Measurements from ENCODE around the gene BIVM.

Gene BIVM

DNA sequence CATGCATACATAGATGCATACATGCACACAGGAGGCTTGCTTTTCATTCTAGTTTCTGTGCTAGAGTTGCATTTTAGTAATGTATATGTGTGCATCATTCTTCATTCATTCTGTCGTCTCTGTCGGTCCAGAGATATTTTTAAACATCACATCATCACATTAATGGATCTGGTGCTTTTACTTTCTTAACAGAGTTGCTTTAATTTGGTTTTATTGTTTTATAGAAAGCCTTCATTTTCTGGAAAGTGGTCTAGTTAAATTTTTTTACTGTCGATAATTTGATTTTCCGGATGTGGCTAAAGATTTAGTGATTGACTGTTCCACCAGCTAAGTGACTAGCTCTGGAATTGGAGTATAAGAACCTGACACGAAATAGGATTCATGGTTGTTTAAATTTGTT, 16.9 kb downstream of the BIVM start:
- TF ChIP-seq BACH2 (CRISPR knock-in tag; IDR thresholded peaks at IDR 0.05; ENCODE audit: borderline replicate concordance) = no peak
- TF ChIP-seq ISL1 (CRISPR knock-in tag; IDR thresholded peaks at IDR 0.05) = peak; percentile 90
- peak; percentile 57; the same call in 1 of the 2 replicates for TF ChIP-seq ZFP3 (CRISPR knock-in tag; IDR thresholded peaks at IDR 0.05)
- TF ChIP-seq, protein P1, sequence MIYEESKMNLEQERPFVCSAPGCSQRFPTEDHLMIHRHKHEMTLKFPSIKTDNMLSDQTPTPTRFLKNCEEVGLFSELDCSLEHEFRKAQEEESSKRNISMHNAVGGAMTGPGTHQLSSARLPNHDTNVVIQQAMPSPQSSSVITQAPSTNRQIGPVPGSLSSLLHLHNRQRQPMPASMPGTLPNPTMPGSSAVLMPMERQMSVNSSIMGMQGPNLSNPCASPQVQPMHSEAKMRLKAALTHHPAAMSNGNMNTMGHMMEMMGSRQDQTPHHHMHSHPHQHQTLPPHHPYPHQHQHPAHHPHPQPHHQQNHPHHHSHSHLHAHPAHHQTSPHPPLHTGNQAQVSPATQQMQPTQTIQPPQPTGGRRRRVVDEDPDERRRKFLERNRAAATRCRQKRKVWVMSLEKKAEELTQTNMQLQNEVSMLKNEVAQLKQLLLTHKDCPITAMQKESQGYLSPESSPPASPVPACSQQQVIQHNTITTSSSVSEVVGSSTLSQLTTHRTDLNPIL (CRISPR knock-in tag; IDR thresholded peaks at IDR 0.05; ENCODE audit: low read depth) = peak; percentile 63; the same call in 1 of the 2 replicates
- ATAC-seq = no peak; the same call in 2 of the 3 replicates

DNA sequence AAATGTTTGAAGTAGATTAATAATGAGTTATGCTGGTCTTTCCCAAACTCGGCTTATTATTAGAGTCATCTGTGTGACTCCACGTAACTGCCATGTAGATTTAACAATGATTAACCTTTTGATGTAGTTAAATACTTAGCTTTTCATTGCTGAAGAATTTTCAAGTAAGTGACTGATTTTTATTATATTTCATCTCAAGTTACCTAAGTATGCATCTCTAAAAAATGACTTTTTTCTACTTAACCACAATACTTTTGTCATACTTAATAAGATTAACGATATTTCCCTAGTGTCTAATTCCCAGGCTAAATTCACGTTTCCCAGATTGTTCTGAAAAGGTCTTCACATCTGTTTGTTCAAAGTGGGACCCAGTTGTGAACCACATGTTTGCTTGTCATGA, 17.8 kb downstream of the BIVM start:
- no peak for TF ChIP-seq ESRRG (CRISPR knock-in tag; IDR thresholded peaks at IDR 0.05)
- TF ChIP-seq ZC3H10 (CRISPR knock-in tag; IDR thresholded peaks at IDR 0.05) = peak; percentile 71; the same call in 1 of the 2 replicates
- TF ChIP-seq ISL1 (CRISPR knock-in tag; IDR thresholded peaks at IDR 0.05) = peak; percentile 53; the same call in 1 of the 2 replicates
- ATAC-seq = peak; percentile 69

GRCh38 chr13:102817241-102817640, 18.3 kb downstream of the BIVM start:
- ATAC-seq = no peak
- TF ChIP-seq RARB (CRISPR knock-in tag; IDR thresholded peaks at IDR 0.05) (no peak), ZFP30 (CRISPR knock-in tag; IDR thresholded peaks at IDR 0.05) (no peak), ZFP3 (CRISPR knock-in tag; IDR thresholded peaks at IDR 0.05) (no peak), ZNF70 (CRISPR knock-in tag; IDR thresholded peaks at IDR 0.05) (no peak), TCF4 (CRISPR knock-in tag; IDR thresholded peaks at IDR 0.05; ENCODE audit: borderline replicate concordance) (no peak), ESRRG (CRISPR knock-in tag; IDR thresholded peaks at IDR 0.05) (no peak), ZC3H10 (CRISPR knock-in tag; IDR thresholded peaks at IDR 0.05) (no peak), BACH2 (CRISPR knock-in tag; IDR thresholded peaks at IDR 0.05; ENCODE audit: borderline replicate concordance) (no peak), PPARA (CRISPR knock-in tag; IDR thresholded peaks at IDR 0.05; ENCODE audit: borderline replicate concordance) (no peak)

GRCh38 chr13:102817907-102818306, 19.0 kb downstream of the BIVM start:
- peak; percentile 20; the same call in 1 of the 2 replicates for TF ChIP-seq ISL1 (CRISPR knock-in tag; IDR thresholded peaks at IDR 0.05)
- no peak for TF ChIP-seq ARNTL (CRISPR knock-in tag; IDR thresholded peaks at IDR 0.05; ENCODE audit: borderline replicate concordance, low read depth)
- ATAC-seq = no peak

GRCh38 chr13:102825400-102825799, 26.5 kb downstream of the BIVM start:
- TF ChIP-seq, protein P2, sequence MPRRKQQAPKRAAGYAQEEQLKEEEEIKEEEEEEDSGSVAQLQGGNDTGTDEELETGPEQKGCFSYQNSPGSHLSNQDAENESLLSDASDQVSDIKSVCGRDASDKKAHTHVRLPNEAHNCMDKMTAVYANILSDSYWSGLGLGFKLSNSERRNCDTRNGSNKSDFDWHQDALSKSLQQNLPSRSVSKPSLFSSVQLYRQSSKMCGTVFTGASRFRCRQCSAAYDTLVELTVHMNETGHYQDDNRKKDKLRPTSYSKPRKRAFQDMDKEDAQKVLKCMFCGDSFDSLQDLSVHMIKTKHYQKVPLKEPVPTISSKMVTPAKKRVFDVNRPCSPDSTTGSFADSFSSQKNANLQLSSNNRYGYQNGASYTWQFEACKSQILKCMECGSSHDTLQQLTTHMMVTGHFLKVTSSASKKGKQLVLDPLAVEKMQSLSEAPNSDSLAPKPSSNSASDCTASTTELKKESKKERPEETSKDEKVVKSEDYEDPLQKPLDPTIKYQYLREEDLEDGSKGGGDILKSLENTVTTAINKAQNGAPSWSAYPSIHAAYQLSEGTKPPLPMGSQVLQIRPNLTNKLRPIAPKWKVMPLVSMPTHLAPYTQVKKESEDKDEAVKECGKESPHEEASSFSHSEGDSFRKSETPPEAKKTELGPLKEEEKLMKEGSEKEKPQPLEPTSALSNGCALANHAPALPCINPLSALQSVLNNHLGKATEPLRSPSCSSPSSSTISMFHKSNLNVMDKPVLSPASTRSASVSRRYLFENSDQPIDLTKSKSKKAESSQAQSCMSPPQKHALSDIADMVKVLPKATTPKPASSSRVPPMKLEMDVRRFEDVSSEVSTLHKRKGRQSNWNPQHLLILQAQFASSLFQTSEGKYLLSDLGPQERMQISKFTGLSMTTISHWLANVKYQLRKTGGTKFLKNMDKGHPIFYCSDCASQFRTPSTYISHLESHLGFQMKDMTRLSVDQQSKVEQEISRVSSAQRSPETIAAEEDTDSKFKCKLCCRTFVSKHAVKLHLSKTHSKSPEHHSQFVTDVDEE (CRISPR knock-in tag; IDR thresholded peaks at IDR 0.05) = no peak
- TF ChIP-seq ZNF565 (CRISPR knock-in tag; conservative IDR thresholded peaks at IDR 0.05; ENCODE audit: low read depth) (no peak), GLIS3 (CRISPR knock-in tag; IDR thresholded peaks at IDR 0.05) (no peak), PATZ1 (CRISPR knock-in tag; IDR thresholded peaks at IDR 0.05; ENCODE audit: borderline replicate concordance) (no peak), POU6F1 (CRISPR knock-in tag; IDR thresholded peaks at IDR 0.05; ENCODE audit: borderline replicate concordance, low read depth) (no peak), ZC3H10 (CRISPR knock-in tag; IDR thresholded peaks at IDR 0.05) (no peak), TOX (CRISPR knock-in tag; IDR thresholded peaks at IDR 0.05; ENCODE audit: borderline replicate concordance) (no peak), ZFP3 (CRISPR knock-in tag; IDR thresholded peaks at IDR 0.05) (no peak), PPARA (CRISPR knock-in tag; IDR thresholded peaks at IDR 0.05; ENCODE audit: borderline replicate concordance) (no peak), BACH2 (CRISPR knock-in tag; IDR thresholded peaks at IDR 0.05; ENCODE audit: borderline replicate concordance) (no peak), SNAI2 (CRISPR knock-in tag; IDR thresholded peaks at IDR 0.05) (no peak), RARB (CRISPR knock-in tag; IDR thresholded peaks at IDR 0.05) (no peak), CSDC2 (CRISPR knock-in tag; IDR thresholded peaks at IDR 0.05) (no peak)
- ATAC-seq = peak; percentile 60

Measured in SK-N-SH treated with all-trans-retinoic acid at 6 μM for 48 hours (cell line).